Suprapubic skin (tissue), 4 donors: Measurements from ENCODE around the gene STIM1. TPM values are rescaled to one million over a fixed set of nuclear protein-coding genes. Genes with fewer than 3 reads are reported as not detected.
A peak's percentile ranks its signal among the peaks of the same experiment; 100 is the strongest.

Experiments
- DNase-seq, 2 donors: peaks; one replicate each; pipeline ENCODE4 v3.0.0-alpha.2; 2019; ENCODE audit warnings: low spot score in 2 of 2
- H3K27ac ChIP-seq: fragments of 200-600 bp; sonication (generic); one replicate; pipeline ENCODE4 v1.5.1; 2019
- H3K27me3 ChIP-seq: fragments of 200-600 bp; sonication (generic); one replicate; pipeline ENCODE4 v1.5.1; 2019
- H3K36me3 ChIP-seq: fragments of 200-600 bp; sonication (generic); one replicate; pipeline ENCODE4 v1.5.1; 2019
- H3K4me1 ChIP-seq: fragments of 200-600 bp; sonication (generic); one replicate; pipeline ENCODE4 v1.5.1; 2019
- H3K4me3 ChIP-seq: fragments of 200-600 bp; sonication (generic); one replicate; pipeline ENCODE4 v1.5.1; 2019; ENCODE audit warnings: mild to moderate bottlenecking
- H3K9me3 ChIP-seq: fragments of 200-600 bp; sonication (generic); one replicate; pipeline ENCODE4 v1.5.1; 2019
- EP300 ChIP-seq: sonication (generic); formaldehyde crosslinking; IDR thresholded peaks from one replicate; pipeline ENCODE4 v1.6.1; 2017; ENCODE audit warnings: antibody characterized with exemption
- POLR2A ChIP-seq, 2 donors: fragments of 450-650 bp; IDR thresholded peaks; one replicate each; pipeline ENCODE4 v1.6.1; 2017; ENCODE audit warnings: antibody characterized with exemption in 2 of 2, mild to moderate bottlenecking in 2 of 2, moderate library complexity in 2 of 2
- POLR2AphosphoS5 ChIP-seq, 3 donors: sonication (generic); formaldehyde crosslinking; IDR thresholded peaks; one replicate each; pipeline ENCODE4 v1.6.1; 2017; ENCODE audit warnings: antibody characterized with exemption in 3 of 3
- WGBS: methylation state at CpG from one replicate; pipeline ENCODE4 v1.1.5; 2018; 5-methylcytosine and 5-hydroxymethylcytosine counted together
- total RNA-seq, 4 donors: library from RNA; depleted of rRNA; stranded (reverse); fragments of >200 nt; gene quantifications; one replicate each; pipeline ENCODE4 v1.1.0, GENCODE V29; 2016
- TF ChIP-seq, protein P1 (sequence below), 2 donors: fragments of 200-600 bp in 1 of 2; fragments of 450-650 bp in 1 of 2; sonication (generic) in 1 of 2; IDR thresholded peaks; one replicate each; pipeline ENCODE4 v1.5.1; 2016 to 2019; ENCODE audit warnings: antibody characterized with exemption in 2 of 2, mild to moderate bottlenecking in 1 of 2, moderate library complexity in 1 of 2

The STIM1 gene
- total RNA-seq, result 10 to 100 TPM; 58.4 to 70.2 (median 60.9) TPM

DNA sequence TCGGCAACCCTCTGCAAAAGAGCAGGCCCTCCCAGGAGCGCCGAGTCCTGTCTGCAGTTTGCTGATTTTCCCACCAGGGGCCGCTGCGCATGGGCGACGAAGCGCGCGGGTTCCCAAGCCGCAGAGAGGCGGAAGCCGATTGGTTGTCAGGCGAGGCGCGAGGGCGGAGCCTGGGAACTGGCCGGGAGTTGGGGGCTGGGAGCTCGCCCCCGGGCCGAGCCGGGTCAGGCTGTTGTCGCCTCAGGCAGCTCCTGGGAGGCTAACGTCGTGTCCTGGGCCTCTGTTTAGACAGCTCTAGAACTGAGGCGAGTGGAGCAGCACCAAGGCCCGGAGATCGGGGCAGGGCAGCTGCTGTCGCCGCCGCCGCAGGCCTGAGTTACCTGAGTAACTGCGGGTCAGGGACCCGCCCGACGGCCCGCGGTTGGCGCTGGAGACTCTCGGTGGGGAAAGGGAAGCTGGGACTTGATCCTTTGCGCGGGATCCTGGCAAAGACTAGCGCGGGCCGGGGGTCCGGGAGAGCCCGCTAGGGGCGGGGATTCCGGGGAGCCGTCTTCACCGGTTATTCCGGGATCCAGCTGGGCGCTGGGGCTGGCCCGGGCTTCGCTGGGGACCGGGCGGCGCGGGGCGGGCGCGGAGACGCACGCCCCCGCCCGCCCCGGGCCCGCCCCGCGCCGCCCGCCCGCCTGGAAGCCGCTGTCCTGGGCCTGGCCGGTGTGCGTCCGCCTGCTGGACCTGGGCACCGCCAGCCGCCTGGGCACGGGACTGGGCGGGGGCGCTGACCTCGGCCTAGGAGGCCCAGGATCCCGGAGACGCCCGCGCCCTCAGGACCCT lies at the start of gene STIM1:
Gene STIM1 (plus strand): TSS at position 688 of the 831 bp plus-strand sequence. CDS start 607 bp downstream, outside the sequence.
- Histone ChIP-seq H3K27ac (peak within 1 kb of the TSS; percentile 97), H3K4me1 (peaks cover 60% of the 10 kb centered on the region), H3K9me3 (no peaks in the 10 kb centered on the region), H3K4me3 (peak within 1 kb of the TSS; percentile 80), H3K36me3 (no peaks in the 10 kb centered on the region), H3K27me3 (no peaks in the 10 kb centered on the region)
- WGBS, result 0% methylated on average over 17 of the region's 87 CpGs
- TF ChIP-seq EP300, result no peak
- peak; percentile 38 to 80 (median 71) for TF ChIP-seq POLR2AphosphoS5 (IDR thresholded peaks at IDR 0.05)
- TF ChIP-seq, protein P1, sequence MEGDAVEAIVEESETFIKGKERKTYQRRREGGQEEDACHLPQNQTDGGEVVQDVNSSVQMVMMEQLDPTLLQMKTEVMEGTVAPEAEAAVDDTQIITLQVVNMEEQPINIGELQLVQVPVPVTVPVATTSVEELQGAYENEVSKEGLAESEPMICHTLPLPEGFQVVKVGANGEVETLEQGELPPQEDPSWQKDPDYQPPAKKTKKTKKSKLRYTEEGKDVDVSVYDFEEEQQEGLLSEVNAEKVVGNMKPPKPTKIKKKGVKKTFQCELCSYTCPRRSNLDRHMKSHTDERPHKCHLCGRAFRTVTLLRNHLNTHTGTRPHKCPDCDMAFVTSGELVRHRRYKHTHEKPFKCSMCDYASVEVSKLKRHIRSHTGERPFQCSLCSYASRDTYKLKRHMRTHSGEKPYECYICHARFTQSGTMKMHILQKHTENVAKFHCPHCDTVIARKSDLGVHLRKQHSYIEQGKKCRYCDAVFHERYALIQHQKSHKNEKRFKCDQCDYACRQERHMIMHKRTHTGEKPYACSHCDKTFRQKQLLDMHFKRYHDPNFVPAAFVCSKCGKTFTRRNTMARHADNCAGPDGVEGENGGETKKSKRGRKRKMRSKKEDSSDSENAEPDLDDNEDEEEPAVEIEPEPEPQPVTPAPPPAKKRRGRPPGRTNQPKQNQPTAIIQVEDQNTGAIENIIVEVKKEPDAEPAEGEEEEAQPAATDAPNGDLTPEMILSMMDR (IDR thresholded peaks at IDR 0.05), result peak; percentile 95 to 97
- peak; percentile 48 to 81 for TF ChIP-seq POLR2A (IDR thresholded peaks at IDR 0.05)
- DNase-seq, result peak; percentile 97 to 98

DNA sequence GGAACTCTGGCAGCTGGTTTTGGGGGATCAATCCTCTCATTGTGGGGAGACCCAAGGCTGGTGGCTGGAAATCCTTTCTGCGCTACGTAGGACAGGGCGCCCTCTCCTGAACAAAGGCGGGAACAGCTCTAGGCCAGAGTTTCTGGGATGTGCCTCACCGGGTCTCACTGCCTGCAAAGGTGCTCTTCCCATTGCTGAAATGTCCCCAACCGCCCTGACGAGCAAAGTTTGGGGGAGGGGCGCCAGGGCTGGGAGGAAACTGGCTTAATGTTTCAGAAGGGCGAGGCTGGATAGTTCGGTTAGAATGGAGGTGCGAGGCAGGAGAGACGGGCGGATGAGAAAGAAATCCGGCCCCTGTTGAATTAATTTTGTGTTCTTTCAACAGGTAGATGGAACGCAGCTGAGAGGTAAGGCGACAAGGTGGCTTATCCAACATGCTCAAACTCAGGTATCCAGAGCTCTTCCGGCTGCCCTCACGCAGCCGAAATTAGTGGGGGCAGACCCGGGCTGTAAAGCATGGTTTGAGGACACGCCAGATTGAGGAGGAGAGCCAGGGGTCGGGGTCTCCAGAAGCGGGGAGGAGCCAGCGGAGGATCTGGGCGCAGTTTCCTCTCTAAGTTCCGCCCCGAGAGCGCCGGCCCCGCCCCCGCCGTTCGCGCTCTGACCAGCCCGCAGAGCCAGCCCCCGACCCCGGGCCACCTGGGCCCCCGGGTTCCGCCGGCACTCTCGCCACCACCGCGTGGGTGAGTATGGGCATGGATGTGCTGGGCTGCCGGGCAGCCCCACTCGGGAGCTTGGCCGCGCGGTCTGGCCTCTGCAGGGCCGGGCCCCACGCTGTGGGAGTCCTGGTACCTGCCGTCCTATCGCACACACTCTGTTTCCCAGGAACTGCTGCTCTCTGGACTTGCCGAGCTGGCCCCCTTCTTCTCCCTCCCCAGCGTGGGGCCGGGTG lies 47.3 kb upstream of the STIM1 start, which contains the start of gene PGAP2:
Gene PGAP2 (plus strand): TSS at position 652 of the 952 bp plus-strand sequence. CDS start 2,700 bp downstream, outside the sequence.
- TF ChIP-seq, protein P1 (IDR thresholded peaks at IDR 0.05), result peak; percentile 34 to 71
- no peak for TF ChIP-seq POLR2A (IDR thresholded peaks at IDR 0.05)
- Histone ChIP-seq H3K27ac (peak within 1 kb of the TSS; percentile 75), H3K36me3 (no peaks in the 10 kb centered on the region), H3K9me3 (no peaks in the 10 kb centered on the region), H3K4me3 (peak within 1 kb of the TSS; percentile 86), H3K4me1 (peaks cover 20% of the 10 kb centered on the region), H3K27me3 (no peaks in the 10 kb centered on the region)
- peak; percentile 79 to 84 for DNase-seq
- WGBS, result 6% methylated on average over 20 of the region's 55 CpGs

DNA sequence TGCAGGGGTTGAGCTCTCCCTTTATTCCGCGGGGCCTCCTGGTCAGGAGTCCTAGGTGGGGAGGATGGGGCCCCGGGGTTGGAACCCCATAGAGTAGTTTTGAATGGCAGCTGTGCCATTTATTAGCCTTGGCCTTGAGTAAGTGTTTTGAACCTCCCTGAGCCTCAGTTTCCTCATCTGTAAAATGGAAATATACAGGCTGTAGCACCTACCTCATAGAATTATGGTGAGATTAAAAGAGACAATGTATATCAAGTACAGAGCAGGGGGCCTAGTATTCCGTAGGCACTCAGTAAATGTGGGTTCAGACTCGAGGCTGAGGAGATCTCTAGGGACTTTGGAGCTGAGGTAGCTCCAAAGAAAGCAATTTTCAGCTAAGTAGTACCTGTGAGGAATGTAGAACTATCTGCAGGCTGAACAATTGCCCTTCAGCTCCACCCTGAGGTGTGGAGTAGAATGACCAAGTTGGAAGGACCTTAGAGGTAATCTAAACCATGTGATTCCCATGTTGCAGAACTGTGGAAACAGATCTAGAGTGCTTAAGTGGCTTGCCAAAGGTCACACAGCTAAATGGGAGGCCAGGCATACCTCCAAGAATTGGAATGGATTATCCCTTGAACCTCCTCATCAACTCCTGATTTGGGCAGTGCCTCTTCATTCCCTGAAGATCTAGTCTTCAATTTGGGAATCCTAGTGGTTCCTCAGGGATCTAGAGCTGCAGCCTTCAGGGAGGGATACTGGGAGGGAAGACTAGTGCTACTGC lies 46.4 kb upstream of the STIM1 start:
- Histone ChIP-seq H3K27me3 (no peaks in the 10 kb centered on the region), H3K4me1 (peaks cover 20% of the 10 kb centered on the region), H3K9me3 (no peaks in the 10 kb centered on the region), H3K27ac (peak overlapping the region; percentile 75), H3K36me3 (no peaks in the 10 kb centered on the region), H3K4me3 (peak overlapping the region; percentile 86)
- TF ChIP-seq POLR2A (IDR thresholded peaks at IDR 0.05) (no peak), POLR2AphosphoS5 (IDR thresholded peaks at IDR 0.05) (no peak), EP300 (no peak)
- TF ChIP-seq, protein P1 (IDR thresholded peaks at IDR 0.05), result no peak
- WGBS, result 23% methylated on average over 3 of the region's 5 CpGs
- no peak for DNase-seq

DNA sequence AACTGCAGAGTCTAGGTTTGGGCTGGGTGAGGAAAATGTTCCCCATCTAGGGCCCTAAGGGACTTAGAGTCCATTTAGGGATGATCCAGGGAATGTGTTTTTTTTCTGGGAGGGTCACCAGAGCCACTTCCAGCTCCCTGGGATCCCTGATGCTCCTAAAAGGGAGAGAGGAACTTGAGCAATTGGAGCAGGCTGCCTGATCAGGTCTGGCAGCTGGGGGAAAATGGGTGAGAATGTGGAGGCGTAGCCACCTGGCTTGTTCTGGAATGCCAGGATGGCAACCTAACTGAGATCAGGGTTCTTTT lies 45.9 kb upstream of the STIM1 start:
- H3K9me3 ChIP-seq, result no peaks in the 10 kb centered on the region
- H3K4me1 ChIP-seq, result peaks cover 20% of the 10 kb centered on the region
- H3K27ac ChIP-seq, result no peak overlapping the region
- no peaks in the 10 kb centered on the region for H3K36me3 ChIP-seq
- no peak for DNase-seq
- TF ChIP-seq, protein P1 (IDR thresholded peaks at IDR 0.05), result no peak
- no peak for TF ChIP-seq POLR2AphosphoS5 (IDR thresholded peaks at IDR 0.05)
- TF ChIP-seq EP300, result no peak
- no peak for TF ChIP-seq POLR2A (IDR thresholded peaks at IDR 0.05)
- H3K27me3 ChIP-seq, result no peaks in the 10 kb centered on the region
- WGBS, result 63% methylated on average over 1 of the region's 1 CpG
- H3K4me3 ChIP-seq, result no peak overlapping the region
